GM13977 (cell line): ENCODE measurements around the gene RAD51B.

Experiments
- DNase-seq: peaks from one replicate; pipeline ENCODE4 v3.0.0; 2012; ENCODE audit warnings: low spot score
- in situ Hi-C: fragments of 300-500 bp; cut with MboI; formaldehyde crosslinking; loops from one replicate; pipeline ENCODE4 v1.12.0; 2022; ENCODE audit warnings: low sequenced_read_pairs, low pct_unique_long_range_greater_than_20kb, mixed read lengths, inconsistent platforms; ENCODE audit not compliant: unreplicated experiment
- TF ChIP-seq, protein P1 (sequence below): IDR thresholded peaks from 2 replicates; pipeline ENCODE4 v1.5.1; 2012; ENCODE audit warnings: mild to moderate bottlenecking, control low read depth; ENCODE audit not compliant: insufficient read depth; ENCODE audit errors: extremely low read depth, missing control alignments

The RAD51B gene

DNA sequence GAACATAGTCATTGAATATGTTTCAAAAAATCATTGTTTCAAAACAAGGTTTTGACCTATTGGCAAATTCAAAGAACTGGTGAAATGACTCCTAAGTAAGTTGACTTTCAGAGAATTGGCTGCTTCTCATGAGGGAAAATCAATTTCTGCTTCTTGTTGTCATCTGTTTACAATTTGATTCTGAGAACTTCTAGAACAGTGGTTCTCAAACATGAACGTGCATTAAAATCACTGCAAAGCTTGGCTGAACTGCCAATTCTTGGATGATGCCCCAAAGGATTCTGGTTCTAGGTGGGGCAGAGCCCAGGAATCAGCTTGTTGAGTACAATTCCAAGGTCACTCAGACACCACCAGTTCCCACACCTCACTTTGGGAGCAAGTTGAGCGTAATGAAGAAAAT, 889.4 kb downstream of the RAD51B start:
- TF ChIP-seq, protein P1, sequence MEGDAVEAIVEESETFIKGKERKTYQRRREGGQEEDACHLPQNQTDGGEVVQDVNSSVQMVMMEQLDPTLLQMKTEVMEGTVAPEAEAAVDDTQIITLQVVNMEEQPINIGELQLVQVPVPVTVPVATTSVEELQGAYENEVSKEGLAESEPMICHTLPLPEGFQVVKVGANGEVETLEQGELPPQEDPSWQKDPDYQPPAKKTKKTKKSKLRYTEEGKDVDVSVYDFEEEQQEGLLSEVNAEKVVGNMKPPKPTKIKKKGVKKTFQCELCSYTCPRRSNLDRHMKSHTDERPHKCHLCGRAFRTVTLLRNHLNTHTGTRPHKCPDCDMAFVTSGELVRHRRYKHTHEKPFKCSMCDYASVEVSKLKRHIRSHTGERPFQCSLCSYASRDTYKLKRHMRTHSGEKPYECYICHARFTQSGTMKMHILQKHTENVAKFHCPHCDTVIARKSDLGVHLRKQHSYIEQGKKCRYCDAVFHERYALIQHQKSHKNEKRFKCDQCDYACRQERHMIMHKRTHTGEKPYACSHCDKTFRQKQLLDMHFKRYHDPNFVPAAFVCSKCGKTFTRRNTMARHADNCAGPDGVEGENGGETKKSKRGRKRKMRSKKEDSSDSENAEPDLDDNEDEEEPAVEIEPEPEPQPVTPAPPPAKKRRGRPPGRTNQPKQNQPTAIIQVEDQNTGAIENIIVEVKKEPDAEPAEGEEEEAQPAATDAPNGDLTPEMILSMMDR: no peak
- DNase-seq: no peak
- in situ Hi-C loops: no loop called here

DNA sequence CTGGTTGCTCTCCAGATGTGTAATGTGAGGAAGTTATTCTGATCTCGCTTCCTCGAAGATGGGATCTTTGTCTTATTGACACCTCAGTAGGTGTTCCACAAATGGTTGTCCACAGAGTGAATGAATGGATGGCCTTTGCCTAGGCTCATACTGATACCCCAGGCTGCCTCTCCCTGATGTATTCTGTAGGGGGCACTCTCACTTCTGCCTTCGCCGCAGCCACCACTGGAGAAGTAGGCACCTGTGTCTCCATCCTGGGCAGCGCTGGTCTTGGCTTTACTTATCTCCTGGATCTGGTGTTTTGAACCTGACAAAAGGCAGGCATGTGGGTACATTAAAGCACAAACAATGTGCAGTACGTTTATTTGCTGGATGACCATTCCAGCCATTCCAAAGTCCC, 891.2 kb downstream of the RAD51B start:
- TF ChIP-seq, protein P1: no peak
- DNase-seq: no peak
- in situ Hi-C loops: no loop called here

GRCh38 chr14:68711561-68712309, 892.2 kb downstream of the RAD51B start:
- DNase-seq: no peak
- TF ChIP-seq, protein P1: no peak
- in situ Hi-C loops: no loop called here

- DNase-seq: no peak
- in situ Hi-C loops: no loop called here
- TF ChIP-seq, protein P1: no peak
Measured at GRCh38 chr14:68712703-68713370, 893.3 kb downstream of the RAD51B start.

- TF ChIP-seq, protein P1: no peak
- in situ Hi-C loops: no loop called here
- no peak for DNase-seq
Measured at GRCh38 chr14:68713782-68714181, 894.2 kb downstream of the RAD51B start.

GRCh38 chr14:68714991-68715924, 895.7 kb downstream of the RAD51B start:
- in situ Hi-C loops: no loop called here
- no peak for DNase-seq
- TF ChIP-seq, protein P1: peak; percentile 19
